ENCODE results near the gene CEMP1. TPM values are rescaled to one million over a fixed set of nuclear protein-coding genes. Genes with fewer than 3 reads are reported as not detected.

CEMP1 gene
- total RNA-seq, 2 experiments from 2014 or later = 0.25 to 0.55 TPM

- CTCF ChIA-PET (ENCODE audit: unreplicated experiment) = no interaction called here
- no peaks in the 10 kb centered on the region for H4K20me1 ChIP-seq (ENCODE audit: insufficient read depth, low read length)
- POLR2A ChIA-PET = no interaction called here
- no peaks in the 10 kb centered on the region for H3K9me2 ChIP-seq (ENCODE audit: insufficient read depth, low read length)
- no peak overlapping the region for H3K27ac ChIP-seq (ENCODE audit: low read depth, low read length, poor library complexity, severe bottlenecking)
- no peaks in the 10 kb centered on the region for H3K9me3 ChIP-seq (ENCODE audit: low read length)
- no peak for DNase-seq (ENCODE audit: low spot score)
- H3K4me2 ChIP-seq (ENCODE audit: low read length) = no peak overlapping the region
- H3K4me1 ChIP-seq (ENCODE audit: insufficient read depth, low read length, poor library complexity, severe bottlenecking) = peaks cover 6% of the 10 kb centered on the region
- TF ChIP-seq EZH2phosphoT487 (IDR thresholded peaks at IDR 0.05; ENCODE audit: borderline replicate concordance, low read depth, low read length) = no peak
- TF ChIP-seq, protein P1, sequence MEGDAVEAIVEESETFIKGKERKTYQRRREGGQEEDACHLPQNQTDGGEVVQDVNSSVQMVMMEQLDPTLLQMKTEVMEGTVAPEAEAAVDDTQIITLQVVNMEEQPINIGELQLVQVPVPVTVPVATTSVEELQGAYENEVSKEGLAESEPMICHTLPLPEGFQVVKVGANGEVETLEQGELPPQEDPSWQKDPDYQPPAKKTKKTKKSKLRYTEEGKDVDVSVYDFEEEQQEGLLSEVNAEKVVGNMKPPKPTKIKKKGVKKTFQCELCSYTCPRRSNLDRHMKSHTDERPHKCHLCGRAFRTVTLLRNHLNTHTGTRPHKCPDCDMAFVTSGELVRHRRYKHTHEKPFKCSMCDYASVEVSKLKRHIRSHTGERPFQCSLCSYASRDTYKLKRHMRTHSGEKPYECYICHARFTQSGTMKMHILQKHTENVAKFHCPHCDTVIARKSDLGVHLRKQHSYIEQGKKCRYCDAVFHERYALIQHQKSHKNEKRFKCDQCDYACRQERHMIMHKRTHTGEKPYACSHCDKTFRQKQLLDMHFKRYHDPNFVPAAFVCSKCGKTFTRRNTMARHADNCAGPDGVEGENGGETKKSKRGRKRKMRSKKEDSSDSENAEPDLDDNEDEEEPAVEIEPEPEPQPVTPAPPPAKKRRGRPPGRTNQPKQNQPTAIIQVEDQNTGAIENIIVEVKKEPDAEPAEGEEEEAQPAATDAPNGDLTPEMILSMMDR (conservative IDR thresholded peaks at IDR 0.05; ENCODE audit: low read length) = no peak
- peaks cover 20% of the 10 kb centered on the region; the same call in 1 of the 2 replicates for H3K36me3 ChIP-seq (ENCODE audit: insufficient read depth, low read length)
- no peak overlapping the region for H3K4me3 ChIP-seq (ENCODE audit: low read depth, low read length, poor library complexity, severe bottlenecking)
- H3K79me2 ChIP-seq (ENCODE audit: insufficient read depth, low read depth, low read length) = no peaks in the 10 kb centered on the region
- H2AFZ ChIP-seq (ENCODE audit: low read length) = no peak overlapping the region
- BruUV-seq (replicated peaks) = no TSS peak
- intact Hi-C loops (cut with micrococcal nuclease; ENCODE audit: unreplicated experiment) = loop anchor here (5.0 kb wide), 1 partner anchor 152 kb away; no protein-coding TSS in a partner anchor
Measured at GRCh38 chr16:2489581-2489980, 41.6 kb downstream of the CEMP1 start.

- Histone ChIP-seq H3K9me2 (ENCODE audit: insufficient read depth, low read length) (no peaks in the 10 kb centered on the region), H3K36me3 (ENCODE audit: insufficient read depth, low read length) (peaks cover 20% of the 10 kb centered on the region; the same call in 1 of the 2 replicates), H3K79me2 (ENCODE audit: insufficient read depth, low read depth, low read length) (no peaks in the 10 kb centered on the region), H3K4me3 (ENCODE audit: low read depth, low read length, poor library complexity, severe bottlenecking) (no peak overlapping the region), H3K9me3 (ENCODE audit: low read length) (no peaks in the 10 kb centered on the region), H3K27ac (ENCODE audit: low read depth, low read length, poor library complexity, severe bottlenecking) (no peak overlapping the region), H3K4me2 (ENCODE audit: low read length) (no peak overlapping the region), H4K20me1 (ENCODE audit: insufficient read depth, low read length) (no peaks in the 10 kb centered on the region), H2AFZ (ENCODE audit: low read length) (no peak overlapping the region), H3K4me1 (ENCODE audit: insufficient read depth, low read length, poor library complexity, severe bottlenecking) (peaks cover 6% of the 10 kb centered on the region)
- intact Hi-C loops (cut with micrococcal nuclease; ENCODE audit: unreplicated experiment) = loop anchor here (5.0 kb wide), 1 partner anchor 151 kb away; no protein-coding TSS in a partner anchor
- no peak for TF ChIP-seq EZH2phosphoT487 (IDR thresholded peaks at IDR 0.05; ENCODE audit: borderline replicate concordance, low read depth, low read length)
- TF ChIP-seq, protein P1 (conservative IDR thresholded peaks at IDR 0.05; ENCODE audit: low read length) = no peak
- CTCF ChIA-PET (ENCODE audit: unreplicated experiment) = no interaction called here
- no peak for DNase-seq (ENCODE audit: low spot score)
- no TSS peak for BruUV-seq (replicated peaks)
- POLR2A ChIA-PET = interaction anchor here (0.5 to 0.6 kb wide), 2 partner anchors 127 to 233 kb away, joined by 3 to 6 read pairs; no protein-coding TSS in a partner anchor
Measured at GRCh38 chr16:2487903-2488531, 43.2 kb downstream of the CEMP1 start.

DNA sequence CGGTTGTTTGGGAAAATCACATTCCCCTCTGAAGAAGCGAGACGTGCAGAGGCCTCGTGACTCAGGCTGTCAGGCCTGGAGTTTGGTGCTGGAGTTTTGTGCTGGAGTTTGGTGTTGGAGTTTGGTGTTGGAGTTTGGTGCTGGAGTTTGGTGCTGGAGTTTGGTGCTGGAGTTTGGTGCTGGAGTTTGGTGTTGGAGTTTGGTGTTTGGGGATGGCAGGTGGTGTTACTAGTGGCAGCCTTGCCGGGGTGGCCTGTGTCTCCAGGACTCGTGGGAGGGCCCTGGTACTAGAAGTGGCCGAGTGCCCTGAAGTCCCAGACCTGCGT, 43.7 kb downstream of the CEMP1 start:
- H3K36me3 ChIP-seq (ENCODE audit: insufficient read depth, low read length) = peaks cover 20% of the 10 kb centered on the region; the same call in 1 of the 2 replicates
- intact Hi-C loops (cut with micrococcal nuclease; ENCODE audit: unreplicated experiment) = loop anchor here (5.0 kb wide), 1 partner anchor 150 kb away; no protein-coding TSS in a partner anchor
- H3K9me2 ChIP-seq (ENCODE audit: insufficient read depth, low read length) = no peaks in the 10 kb centered on the region
- DNase-seq (ENCODE audit: low spot score) = no peak
- no peaks in the 10 kb centered on the region for H4K20me1 ChIP-seq (ENCODE audit: insufficient read depth, low read length)
- no peak overlapping the region for H2AFZ ChIP-seq (ENCODE audit: low read length)
- H3K4me1 ChIP-seq (ENCODE audit: insufficient read depth, low read length, poor library complexity, severe bottlenecking) = peaks cover 6% of the 10 kb centered on the region
- no peak overlapping the region for H3K4me2 ChIP-seq (ENCODE audit: low read length)
- no peak overlapping the region for H3K27ac ChIP-seq (ENCODE audit: low read depth, low read length, poor library complexity, severe bottlenecking)
- no TSS peak for BruUV-seq (replicated peaks)
- H3K4me3 ChIP-seq (ENCODE audit: low read depth, low read length, poor library complexity, severe bottlenecking) = no peak overlapping the region
- TF ChIP-seq EZH2phosphoT487 (IDR thresholded peaks at IDR 0.05; ENCODE audit: borderline replicate concordance, low read depth, low read length) = no peak
- TF ChIP-seq, protein P1 (conservative IDR thresholded peaks at IDR 0.05; ENCODE audit: low read length) = no peak; the same call in 1 of the 2 replicates
- H3K79me2 ChIP-seq (ENCODE audit: insufficient read depth, low read depth, low read length) = no peaks in the 10 kb centered on the region
- ChIA-PET CTCF (ENCODE audit: unreplicated experiment) (no interaction called here), POLR2A (interaction anchor here (0.6 kb wide), 1 partner anchor 127 kb away, joined by 6 read pairs; no protein-coding TSS in a partner anchor)
- no peaks in the 10 kb centered on the region for H3K9me3 ChIP-seq (ENCODE audit: low read length)
